Right ventricle myocardium superior (tissue), 1 donor: Measurements from ENCODE around the gene RTN4RL2. TPM values are rescaled to one million over a fixed set of nuclear protein-coding genes. Genes with fewer than 3 reads are reported as not detected.
A peak's percentile ranks its signal among the peaks of the same experiment; 100 is the strongest.
"Not testable (repeated sequence)": the region's sequence is repeated elsewhere in the genome, so short reads cannot be mapped to it uniquely, and the experiment has no call there.

ENCODE experiments used
- ATAC-seq: fragments of 200-7000 bp; cut with Tn5 transposase; one replicate; pipeline ENCODE4 v1.9.1; 2020; ENCODE audit warnings: mild to moderate bottlenecking; ENCODE audit not compliant: poor library complexity
- DNase-seq: peaks from one replicate; pipeline ENCODE4 v3.0.0-alpha.2; 2020
- intact Hi-C: fragments of 100-400 bp; cut with DNase I; formaldehyde crosslinking; loops from one replicate; pipeline ENCODE4 v1.11.2; 2022
- total RNA-seq: library from RNA; stranded (reverse); fragmentation: NEBNext Ultra II Directional; extraction: Animal tissue kit (Norgen Biotek cat#: 25700); gene quantifications from one replicate; pipeline ENCODE4 v1.2.1, GENCODE V29; 2021
- donor health status: DM: no; HTN: yes; CAD: no; lungs with severe emphysema.

The RTN4RL2 gene
- total RNA-seq, 1 donor from 2014 or later: 1.9 TPM

DNA sequence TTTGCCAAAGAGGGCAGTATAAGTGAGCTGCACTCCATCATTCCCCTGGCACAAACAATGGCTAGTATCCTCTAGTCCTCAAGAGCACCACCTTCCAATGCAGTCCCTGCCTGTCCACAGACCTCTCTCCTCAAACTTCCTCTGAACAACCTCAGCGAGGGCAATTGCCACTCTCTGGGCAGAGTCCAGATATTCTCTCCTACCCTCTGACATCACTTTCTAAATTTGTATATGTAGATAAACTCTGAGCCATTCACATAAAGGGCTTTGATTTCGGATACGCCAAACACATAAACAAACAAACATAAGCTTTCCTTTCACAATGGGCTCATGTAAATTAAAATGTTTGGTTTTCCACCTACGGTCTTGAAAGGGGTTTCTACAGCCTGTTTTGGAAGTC, 30.4 kb upstream of the RTN4RL2 start:
- intact Hi-C loops: no loop called here
- no peak for DNase-seq
- no peak for ATAC-seq

DNA sequence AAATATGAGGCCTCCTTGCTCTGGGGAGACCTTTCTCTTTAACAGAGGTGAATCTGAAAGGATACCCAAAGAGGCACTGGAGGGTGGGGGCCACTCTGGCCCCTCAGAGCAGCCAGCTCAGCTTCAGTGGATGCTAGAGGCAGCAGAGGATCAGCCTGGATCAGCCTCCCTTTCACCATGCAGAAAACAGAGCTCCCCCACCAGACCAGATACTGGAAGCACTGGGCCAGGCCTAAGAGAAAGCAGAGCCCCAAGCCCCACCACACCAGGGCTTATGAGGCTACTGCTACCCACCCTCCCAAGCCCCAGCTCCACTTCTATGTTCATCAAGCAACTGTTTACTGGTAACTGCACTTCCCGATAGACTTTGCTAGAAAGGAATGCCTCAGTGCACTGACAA, 29.4 kb upstream of the RTN4RL2 start:
- intact Hi-C loops: no loop called here
- no peak for DNase-seq
- ATAC-seq: no peak

DNA sequence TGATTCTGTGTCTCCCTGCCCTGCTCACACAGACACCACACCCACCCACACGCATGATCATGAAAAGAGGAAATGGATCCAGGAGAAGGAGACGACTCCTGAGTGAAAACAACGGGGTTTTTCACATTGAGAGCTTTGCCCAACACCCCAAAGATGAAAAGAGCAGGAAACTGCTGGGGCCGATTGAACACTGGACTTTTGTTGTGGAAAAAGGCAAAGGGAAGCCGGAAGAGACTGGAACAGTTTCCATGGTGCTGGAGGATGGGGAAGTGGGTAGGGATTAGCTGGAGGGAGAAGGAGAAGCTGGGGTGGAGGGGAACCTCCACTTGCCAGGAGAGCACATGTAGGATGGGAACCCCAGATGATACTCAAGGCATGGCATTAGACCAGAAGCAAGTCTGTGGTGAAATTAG, 28.2 kb upstream of the RTN4RL2 start:
- ATAC-seq: no peak
- intact Hi-C loops: no loop called here
- no peak for DNase-seq

DNA sequence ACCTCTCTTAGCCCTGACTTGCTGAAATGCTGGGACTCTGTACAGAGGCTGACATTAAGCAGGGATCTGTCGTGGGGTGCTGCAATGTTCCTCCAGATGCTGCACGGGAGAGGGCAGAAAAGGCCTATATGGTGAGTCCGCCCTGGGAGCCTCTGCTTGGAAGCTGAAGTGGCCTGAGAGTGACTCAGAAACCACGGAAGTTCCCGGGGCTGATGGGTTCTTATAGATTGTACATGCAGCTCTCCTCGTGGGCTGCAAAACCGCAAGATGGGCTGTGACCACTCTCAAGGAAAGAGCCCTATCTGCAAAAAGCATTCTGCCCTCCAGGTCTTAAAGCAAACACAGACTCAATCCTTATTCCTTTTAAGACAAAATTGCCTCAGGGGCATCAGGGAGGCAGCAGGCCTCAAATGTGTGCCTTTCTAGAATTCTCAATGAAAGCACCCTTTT, 27.6 kb upstream of the RTN4RL2 start:
- intact Hi-C loops: no loop called here
- ATAC-seq (no peak), DNase-seq (no peak)

DNA sequence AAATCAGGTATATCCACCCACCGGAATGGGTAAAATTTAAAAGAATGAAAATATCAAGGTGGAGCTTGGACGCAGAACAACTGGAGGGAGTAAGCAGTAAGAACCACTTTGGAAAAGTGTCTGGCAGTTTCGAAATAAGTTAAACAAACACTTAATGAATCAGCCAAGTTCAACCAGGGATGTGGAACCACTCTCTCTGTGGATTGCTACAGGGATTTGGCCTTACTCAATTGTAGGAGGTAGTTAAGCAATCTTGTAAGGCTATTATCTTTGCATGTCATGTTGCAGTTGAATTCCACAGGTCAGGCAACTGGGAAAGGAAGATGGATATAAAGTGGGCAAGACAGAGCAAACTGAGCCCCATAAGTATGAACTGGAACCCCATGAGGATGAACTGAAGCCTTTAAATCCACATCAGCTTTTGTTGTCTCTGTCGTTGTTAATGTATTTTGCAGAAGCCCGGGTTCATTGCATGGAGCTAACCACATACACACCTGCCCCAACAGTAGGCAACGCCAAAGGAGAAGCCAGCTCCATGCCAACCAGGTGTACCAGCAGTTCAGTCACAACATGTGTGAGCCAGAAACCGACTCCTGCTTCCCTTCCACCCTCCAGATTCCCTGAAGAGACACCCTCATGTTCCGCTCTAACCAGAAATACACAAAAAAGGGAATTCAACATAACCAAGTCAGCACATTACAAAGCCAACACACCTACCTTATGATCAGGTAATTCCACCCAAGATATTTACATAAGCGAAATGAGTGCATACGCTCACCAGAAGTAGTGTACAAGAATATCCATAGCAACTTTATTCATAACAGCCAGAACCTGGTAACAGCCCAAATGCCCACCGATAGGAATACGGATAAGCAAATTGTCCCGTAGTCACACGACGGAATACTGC, 25.4 kb upstream of the RTN4RL2 start:
- ATAC-seq: peak; percentile 76
- intact Hi-C loops: no loop called here
- no peak for DNase-seq

DNA sequence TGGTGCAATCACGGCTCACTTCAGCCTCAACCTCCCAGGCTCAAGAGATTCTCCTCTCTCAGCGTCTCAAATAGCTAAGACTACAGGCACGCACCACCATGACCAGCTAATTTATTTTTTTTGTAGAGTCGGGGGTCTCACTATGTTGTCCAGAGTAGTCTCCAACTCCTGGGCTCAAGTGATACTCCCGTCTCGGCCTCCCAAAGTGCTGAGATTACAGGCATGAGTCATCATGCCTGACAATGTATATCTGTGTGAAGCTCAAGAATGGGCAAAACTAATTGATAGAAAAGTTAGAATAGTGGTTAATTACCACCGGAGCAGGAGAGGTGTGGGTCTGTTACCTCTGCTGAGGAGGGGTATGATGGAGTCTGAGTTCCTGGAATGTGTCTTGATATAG, 24.3 kb upstream of the RTN4RL2 start:
- DNase-seq (no peak), ATAC-seq (no peak)
- intact Hi-C loops: no loop called here

DNA sequence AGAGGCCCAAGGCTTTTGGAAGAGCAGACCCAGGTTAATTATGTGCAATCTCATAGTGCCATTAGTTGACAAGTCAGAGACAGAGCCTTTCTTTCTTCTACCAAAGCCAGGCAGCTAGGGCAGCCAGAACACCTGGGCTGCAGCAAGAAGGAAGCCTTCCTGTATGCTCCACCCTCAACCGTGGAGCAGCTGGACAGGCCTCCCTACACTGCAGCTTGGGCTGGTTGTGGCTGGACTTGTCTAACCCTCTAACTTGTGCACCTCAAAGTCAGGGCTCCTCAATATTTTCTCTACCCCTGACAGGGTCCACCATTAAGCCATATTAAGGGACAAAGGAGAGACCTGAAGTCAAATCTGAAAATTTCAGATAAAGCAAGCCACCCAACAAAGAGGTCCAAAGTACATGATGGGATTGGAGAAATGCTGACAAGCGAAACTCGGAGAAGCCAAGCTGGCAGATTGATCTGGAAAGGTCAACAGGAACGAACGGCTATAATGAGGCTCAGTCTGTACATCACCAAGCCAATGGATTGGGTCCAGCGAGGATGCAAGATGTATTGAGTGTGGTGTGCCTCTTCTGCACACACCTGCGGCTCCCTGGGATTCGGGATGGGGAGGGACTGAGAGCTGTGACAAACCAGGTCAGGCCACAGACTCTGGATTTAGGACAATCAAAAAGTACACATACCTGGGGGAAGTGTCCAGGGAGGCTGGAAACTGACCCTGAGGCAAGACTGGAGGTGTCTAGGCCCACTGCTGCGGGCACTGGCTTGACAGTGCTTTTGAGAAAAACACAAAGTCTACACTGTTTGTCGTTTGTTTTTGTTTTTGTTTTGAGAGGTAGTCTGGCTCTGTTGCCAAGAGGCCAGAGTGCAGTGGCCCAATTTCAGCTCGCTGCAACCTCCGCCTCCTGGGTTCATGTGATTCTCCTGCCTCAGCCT, 21.7 kb upstream of the RTN4RL2 start:
- ATAC-seq: no peak
- no peak for DNase-seq
- intact Hi-C loops: no loop called here

DNA sequence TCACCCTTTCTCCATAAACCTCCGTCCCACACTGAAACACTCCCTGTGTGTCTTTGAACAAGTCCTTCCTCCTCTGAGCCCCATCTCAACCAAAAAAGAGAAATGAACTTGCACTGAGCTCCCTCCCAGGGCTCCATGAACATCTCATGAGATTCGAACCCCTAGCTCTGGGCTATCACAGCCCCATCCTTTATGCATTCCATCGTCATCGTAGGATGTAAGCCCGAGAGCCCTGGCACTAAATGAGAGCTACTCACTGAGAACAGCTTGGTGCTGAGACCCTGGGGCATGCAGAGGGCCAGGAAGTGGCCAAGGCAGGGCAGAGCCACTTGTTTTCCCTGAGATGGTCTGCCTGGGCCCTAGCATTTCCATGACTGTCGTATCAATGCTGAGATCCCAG, 20.5 kb upstream of the RTN4RL2 start:
- ATAC-seq (no peak), DNase-seq (no peak)
- intact Hi-C loops: no loop called here

DNA sequence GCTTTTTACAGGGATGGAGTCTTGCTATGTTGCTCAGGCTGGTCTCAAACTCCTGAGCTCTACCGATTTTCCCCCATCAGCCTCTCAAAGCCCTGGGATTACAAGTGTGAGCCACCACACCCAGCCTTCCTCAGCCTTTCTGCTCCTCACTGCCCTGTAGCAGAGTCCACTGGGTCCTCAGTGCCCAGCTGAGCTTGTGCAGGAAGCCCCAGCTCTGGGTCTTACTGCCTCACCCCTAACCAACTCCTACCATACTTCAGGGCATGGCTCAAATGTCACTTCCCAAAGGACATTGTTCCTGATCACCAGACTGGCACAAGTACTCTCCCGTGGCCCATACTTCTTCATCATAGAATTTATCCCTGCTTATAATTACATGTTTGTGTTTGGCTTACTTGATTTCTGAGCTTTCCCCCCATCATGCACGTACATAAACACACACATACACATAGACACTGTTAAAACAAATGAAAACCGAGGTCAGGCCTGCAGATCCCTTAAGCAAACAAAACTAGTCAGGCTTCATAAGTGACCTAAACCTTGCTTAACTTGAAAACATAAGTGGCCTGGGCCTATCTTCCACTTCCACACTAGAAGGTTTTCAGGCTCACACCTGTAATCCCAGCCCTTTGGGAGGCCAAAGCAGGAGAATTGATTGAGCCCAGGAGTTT, 19.4 kb upstream of the RTN4RL2 start:
- intact Hi-C loops: no loop called here
- DNase-seq: no peak
- no peak for ATAC-seq

DNA sequence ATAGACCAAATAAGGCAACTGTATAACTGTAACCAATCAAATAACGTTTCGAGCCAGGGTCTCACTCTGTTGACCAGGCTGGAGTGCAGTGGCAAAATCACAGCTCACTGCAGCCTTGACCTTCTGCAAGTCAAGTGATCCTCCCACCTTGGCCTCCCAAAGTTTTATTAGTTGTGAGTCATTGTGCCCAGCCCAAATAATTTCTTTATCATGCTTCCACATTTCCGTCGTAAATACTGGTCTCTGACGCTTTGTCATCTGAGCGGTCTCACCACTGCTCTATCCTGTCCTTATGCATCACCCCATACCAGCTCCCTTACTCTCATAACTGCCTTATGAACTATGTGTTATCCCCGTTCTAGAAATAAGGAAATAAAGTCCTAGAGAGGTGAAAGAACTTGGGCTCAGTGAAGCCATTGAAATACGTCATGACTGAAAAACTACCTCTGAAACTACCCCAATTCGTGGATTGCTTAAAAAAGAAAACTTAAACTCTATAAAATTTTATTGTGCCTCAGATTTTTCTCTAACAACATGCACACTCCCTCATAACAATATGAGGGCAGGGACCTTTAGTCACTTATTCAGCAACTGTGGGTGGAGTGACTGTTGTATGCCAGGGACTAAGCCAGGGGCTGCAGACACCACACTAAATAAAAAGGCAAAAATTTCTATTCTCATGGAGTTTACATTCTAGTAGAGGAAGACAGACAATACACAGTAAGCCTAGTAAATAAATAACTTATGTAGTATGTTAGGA, 15.8 kb upstream of the RTN4RL2 start:
- intact Hi-C loops: no loop called here
- DNase-seq (no peak), ATAC-seq (no peak)

DNA sequence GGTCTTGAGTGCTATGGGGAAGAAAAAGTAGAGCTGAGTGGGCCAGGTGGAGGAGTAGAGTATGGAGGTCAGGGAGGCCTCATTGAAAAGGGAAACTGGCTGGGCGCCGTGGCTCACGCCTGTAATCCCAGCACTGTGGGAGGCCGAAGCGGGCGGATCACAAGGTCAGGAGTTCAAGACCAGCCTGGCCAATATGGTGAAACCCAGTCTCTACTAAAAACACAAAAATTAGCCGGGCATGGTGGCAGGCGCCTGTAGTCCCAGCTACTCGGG, 15.3 kb upstream of the RTN4RL2 start:
- DNase-seq, ATAC-seq, intact Hi-C loops: not testable (repeated sequence)

DNA sequence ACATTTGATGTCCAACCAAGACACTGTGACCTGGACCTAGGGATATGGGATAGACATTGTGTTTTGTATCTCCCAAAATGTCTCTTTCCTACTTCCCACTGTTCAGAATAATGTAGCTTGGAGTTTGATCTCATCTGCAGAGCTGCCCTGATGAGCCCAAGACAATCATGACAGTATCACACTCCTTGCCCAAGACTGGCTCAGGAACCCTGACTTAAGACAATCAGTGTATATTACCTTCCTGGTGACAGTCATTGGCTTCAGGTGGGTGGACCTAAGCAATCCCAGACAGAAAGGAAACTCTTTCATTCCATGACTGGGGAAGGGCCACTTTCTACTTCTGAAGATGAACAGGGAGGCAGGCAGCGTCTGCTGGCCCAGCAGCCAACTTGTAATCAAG, 14.3 kb upstream of the RTN4RL2 start:
- ATAC-seq (no peak), DNase-seq (no peak)
- intact Hi-C loops: no loop called here

DNA sequence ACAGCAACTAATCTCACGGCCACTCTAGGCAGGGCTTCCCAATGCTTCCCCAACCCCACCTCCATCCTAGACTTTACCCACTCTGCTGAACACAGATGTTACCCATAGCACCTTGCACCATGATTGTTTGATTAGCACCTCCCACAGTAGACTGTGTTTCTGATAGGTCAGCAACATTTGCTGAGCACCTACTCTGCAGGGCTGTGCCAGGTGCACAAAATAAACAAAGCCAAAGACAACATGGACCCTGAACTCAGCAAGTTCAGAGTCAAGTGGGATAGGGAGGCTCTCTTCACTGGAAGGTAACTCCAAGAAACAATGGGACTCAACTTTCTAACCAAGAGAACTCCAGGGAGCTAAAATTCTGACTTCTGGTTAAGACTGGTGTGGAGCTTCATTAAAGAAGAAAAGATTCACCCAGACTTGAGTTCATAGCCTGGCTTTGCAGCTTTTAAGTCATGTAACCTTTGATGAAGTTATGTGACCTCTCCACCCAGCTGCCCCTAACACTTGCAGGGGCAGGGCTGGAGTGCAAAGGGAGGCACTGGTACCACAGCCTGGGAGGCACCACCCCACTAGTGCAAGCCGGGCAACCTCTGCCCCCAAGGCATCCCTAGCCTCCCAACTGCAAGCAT, 6.7 kb upstream of the RTN4RL2 start:
- DNase-seq: no peak
- intact Hi-C loops: no loop called here
- no peak for ATAC-seq

DNA sequence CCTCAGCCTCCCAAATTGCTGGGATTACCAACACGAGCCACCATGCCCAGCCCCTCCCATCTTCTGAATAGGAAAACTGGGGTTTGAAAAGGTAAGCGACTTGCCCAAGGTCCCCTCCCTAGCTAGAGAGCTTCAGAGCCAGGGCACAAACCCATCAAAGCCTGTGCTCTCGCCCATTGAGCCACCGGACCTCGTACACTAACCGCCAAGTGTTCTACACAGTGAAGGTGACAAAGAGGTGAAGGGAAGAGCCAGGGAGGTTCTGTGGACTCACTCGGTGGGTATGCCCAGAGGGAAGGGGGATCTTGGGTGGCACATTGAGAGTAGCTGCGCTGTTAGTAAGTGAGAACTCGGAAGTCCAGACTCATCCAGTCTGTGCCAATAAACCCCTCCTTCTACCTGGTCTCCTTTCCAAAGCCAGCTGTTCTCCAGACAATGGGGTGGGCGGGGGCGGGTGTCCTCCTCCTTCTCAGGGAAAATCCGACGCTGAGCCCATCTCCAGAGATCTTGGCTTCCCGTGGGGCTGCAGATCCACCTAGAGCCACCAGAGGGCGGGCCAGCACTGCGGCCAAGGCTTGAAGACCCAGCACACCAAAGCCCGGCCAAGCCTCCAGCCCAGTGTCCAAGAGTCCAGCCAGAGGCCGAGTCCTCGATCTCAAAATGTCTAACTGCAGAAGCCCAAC, 3.2 kb upstream of the RTN4RL2 start:
- ATAC-seq: peak; percentile 89
- DNase-seq: peak; percentile 95
- intact Hi-C loops: loop anchor here (2.0 to 5.0 kb wide), 2 partner anchors 70 to 185 kb away; no protein-coding TSS in a partner anchor

DNA sequence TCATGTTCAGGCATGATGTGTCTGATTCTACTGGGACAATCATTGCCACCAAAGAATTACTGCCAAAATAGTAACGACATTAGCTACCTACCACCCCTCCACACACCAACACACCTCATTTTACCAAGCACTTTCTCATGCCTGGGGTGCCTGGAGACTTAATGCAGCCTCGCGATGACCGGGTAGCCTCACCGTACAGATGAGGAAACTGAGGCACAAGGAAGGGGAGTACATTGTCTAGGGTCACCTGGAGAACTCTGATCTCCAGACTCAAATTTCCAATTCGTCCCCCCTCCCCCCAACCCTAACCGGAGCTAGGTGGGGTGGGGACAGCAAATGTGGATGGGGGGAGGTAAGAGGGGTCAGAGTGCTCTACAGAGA, 2.7 kb upstream of the RTN4RL2 start:
- DNase-seq (no peak), ATAC-seq (no peak)
- intact Hi-C loops: loop anchor here (2.0 to 5.0 kb wide), 2 partner anchors 69 to 185 kb away; no protein-coding TSS in a partner anchor

DNA sequence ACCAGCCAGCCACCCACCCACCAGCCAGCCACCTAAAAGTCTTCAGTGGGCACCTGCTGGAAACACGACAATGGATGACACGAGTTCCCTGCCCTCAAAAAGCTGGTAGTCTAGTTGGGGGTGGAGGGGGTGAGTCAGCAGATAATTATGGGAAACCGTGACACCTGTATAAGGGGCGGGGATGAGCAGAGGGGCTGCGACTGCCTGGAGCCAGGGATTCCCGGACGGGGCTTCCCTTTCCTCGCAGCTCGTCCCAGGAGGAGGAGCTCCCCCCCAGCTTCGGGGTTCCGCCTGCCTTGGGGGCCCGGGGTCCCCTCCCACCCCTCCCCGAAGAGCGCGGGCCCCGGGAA, 2.3 kb upstream of the RTN4RL2 start:
- ATAC-seq (no peak), DNase-seq (no peak)
- intact Hi-C loops: loop anchor here (5.0 kb wide), 1 partner anchor 184 kb away; no protein-coding TSS in a partner anchor

DNA sequence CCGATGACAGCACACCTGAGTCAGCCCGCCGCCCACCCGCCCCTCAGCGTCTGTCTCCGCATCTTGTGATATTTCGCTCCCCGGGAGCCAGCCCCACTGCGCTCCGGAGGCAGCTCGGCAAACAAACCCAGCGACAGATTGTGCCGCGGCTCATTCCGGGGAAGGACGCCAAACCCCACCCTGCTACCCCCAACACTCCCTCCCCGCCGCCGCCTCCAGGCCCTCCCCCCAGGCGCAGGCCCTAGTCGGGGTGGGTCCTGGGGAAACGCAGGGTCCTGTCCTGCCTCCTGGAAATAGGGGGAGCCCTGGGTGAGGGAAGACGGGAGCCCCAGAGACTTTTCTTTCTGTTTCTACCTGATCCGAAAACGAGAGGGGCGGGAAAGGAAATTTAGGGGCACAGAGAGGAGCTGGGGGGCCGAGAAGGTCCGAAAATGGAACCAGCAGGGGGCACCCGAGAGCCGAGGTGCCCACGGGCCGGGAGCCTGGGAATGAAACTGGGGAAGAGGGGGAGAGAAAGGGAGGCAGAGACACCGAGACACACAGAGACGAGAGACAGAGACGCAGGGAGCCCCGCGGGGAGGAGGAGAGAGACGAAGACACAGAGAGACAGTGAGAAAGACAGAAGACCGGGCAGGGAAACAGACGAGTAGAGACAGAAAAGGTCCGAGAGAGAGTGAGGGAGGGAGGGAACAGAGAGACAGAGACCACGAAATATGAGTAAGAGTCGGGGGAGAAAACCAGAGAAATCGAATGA, 1.7 kb upstream of the RTN4RL2 start:
- peak; percentile 70 for ATAC-seq
- intact Hi-C loops: loop anchor here (5.0 kb wide), 1 partner anchor 184 kb away; no protein-coding TSS in a partner anchor
- DNase-seq: peak; percentile 66
